Adrenal gland (tissue), 5 donors: Measurements from ENCODE around the gene STARD8.

Source experiments
- POLR2A ChIP-seq, 2 donors: fragments of 450-650 bp; IDR thresholded peaks; one replicate each; pipeline ENCODE4 v1.6.1; 2017; ENCODE audit warnings: antibody characterized with exemption in 2 of 2, mild to moderate bottlenecking in 2 of 2, moderate library complexity in 1 of 2
- TF ChIP-seq, protein P1 (sequence below), 6 experiments: fragments of 450-650 bp in 4 of 6; fragments of 200-600 bp in 2 of 6; sonication (generic) in 1 of 6; IDR thresholded peaks; 1 replicate in 5 of 6; 2 replicates in 1 of 6; pipeline versions ENCODE4 v1.5.1 to v1.8.0; 2016 to 2021; ENCODE audit warnings: antibody characterized with exemption in 6 of 6, mild to moderate bottlenecking in 2 of 6, moderate library complexity in 1 of 6
- donor health status: DM: no; HTN: no; CAD: no.

DNA sequence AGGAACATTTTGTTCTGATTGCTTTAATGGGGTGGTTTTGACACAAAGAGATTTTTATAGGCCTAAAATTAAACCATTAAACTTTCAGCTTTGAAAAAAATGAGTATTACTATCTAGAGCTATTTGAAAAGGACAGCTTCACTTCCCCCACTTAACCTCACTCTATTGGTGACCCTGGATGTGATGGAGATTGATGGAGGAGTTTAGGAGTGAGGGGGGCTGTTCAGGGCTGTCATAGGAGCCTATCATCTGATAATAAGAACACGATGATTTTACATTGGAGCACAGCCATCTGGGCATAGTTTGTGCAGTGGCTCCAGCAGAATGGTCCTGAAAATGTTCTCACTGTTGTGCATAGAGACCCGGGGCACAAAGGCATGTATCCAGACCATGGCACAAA lies 110.3 kb downstream of the STARD8 start:
- TF ChIP-seq, protein P1, sequence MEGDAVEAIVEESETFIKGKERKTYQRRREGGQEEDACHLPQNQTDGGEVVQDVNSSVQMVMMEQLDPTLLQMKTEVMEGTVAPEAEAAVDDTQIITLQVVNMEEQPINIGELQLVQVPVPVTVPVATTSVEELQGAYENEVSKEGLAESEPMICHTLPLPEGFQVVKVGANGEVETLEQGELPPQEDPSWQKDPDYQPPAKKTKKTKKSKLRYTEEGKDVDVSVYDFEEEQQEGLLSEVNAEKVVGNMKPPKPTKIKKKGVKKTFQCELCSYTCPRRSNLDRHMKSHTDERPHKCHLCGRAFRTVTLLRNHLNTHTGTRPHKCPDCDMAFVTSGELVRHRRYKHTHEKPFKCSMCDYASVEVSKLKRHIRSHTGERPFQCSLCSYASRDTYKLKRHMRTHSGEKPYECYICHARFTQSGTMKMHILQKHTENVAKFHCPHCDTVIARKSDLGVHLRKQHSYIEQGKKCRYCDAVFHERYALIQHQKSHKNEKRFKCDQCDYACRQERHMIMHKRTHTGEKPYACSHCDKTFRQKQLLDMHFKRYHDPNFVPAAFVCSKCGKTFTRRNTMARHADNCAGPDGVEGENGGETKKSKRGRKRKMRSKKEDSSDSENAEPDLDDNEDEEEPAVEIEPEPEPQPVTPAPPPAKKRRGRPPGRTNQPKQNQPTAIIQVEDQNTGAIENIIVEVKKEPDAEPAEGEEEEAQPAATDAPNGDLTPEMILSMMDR (IDR thresholded peaks at IDR 0.05), result no peak
- TF ChIP-seq POLR2A (IDR thresholded peaks at IDR 0.05), result no peak
